Dermis blood vessel endothelial cell (primary cell): ENCODE measurements around the gene THSD4. TPM values are rescaled to one million over a fixed set of nuclear protein-coding genes. Genes with fewer than 3 reads are reported as not detected.

Source experiments
- DNase-seq: peaks from one replicate; pipeline ENCODE4 v3.0.0; 2010
- total RNA-seq: library from RNA; depleted of rRNA; stranded (reverse); fragments of >200 nt; gene quantifications from 2 replicates; pipeline ENCODE4 v1.2.3, GENCODE V29; 2014

The THSD4 gene
- total RNA-seq, 1 donor from 2014 or later, result 34.2 TPM

GRCh38 chr15:71739355-71739754, 624.1 kb downstream of the THSD4 start:
- no peak for DNase-seq

DNA sequence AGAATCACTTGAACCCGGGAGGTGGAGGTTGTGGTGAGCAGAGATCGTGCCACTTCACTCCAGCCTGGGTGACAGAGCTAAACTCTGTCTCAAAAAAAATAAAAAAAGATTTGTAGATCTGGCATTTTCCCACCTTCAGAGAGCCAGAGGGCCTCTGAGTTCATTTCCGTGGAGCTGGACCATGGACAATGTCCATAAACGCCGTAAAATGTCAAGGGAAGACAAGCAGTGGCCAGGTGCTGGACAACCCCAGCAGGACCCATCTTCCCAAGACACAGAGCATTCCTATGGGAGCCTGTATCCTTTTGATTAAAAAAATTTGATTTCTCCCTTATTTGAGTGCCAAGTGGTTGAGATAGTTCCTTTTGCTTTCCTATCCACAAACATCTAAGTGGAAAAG, 627.7 kb downstream of the THSD4 start:
- DNase-seq, result no peak

DNA sequence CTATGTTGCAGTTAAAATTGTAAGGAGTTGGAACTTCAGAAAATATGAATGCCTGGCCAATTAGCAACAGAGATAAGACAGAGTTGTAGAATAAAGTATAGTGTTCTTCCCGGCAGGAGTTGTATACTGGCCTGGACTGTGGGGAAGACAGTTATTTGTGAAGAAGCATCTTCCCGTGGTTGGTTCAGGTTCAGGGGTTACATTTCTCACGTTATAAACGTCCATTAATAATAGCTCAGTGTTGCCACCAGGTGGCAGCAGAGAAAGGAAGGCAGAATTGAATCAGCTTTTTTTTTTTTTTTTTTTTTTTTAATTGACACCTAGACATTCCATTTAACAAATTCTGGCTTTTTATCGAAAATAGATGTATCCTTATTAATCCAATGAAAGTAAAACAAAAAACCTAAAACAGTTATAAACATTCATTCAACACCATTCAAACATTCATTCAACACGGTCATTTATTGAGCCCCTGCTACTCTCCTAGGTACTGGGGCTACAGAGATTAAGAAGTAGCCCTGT, 628.7 kb downstream of the THSD4 start:
- peak; percentile 73 for DNase-seq

GRCh38 chr15:71746719-71747118, 631.4 kb downstream of the THSD4 start:
- no peak for DNase-seq

DNA sequence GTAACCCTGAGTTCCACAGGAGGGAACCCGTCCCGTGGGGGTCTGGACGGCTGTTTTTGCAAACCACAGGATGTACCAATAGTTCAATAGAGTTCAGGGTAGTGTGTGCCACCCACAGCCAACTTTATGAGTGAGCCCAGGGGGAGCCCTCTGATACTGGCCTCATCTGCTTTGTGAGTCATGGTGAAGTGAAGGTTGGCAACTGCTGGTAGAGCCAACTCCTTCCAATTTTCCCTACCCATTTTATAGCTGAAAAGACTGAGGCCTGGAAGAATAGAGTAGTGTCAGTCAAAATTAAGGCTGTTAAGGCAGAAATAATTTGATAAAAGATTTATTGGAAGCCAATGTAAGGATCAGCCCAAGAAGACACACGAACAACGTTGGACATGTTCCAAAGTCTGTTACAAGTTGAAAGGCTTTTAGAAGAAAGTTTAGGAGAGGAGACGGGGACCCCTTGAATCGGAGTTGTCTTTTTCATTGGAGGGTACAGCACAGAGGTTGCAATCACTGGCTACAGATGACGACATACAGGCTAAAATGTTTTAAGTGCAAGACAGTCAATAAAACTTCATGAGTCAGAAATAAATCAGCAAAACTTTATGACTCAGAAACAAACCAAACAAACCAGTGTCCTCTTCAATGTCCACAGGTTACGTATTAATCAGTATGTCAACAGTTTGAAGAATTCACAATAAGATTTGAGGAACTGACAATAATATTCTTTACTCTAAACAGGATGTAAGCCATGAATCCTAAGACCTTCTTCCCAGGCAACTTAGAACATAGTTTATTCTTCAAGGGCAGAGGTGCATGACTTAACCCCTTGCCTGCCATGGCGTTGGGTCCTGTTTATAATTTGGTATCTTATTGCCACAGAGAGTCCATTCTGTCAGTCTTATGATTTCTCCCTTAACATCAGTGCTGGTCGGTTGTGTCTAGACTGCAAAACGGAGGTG, 632.1 kb downstream of the THSD4 start:
- peak; percentile 63 for DNase-seq

GRCh38 chr15:71748293-71748718, 633.0 kb downstream of the THSD4 start:
- DNase-seq, result no peak

- no peak for DNase-seq
Measured at GRCh38 chr15:71749500-71749899, 634.2 kb downstream of the THSD4 start.

- no peak for DNase-seq
Measured at GRCh38 chr15:71752128-71752527, 636.9 kb downstream of the THSD4 start.

DNA sequence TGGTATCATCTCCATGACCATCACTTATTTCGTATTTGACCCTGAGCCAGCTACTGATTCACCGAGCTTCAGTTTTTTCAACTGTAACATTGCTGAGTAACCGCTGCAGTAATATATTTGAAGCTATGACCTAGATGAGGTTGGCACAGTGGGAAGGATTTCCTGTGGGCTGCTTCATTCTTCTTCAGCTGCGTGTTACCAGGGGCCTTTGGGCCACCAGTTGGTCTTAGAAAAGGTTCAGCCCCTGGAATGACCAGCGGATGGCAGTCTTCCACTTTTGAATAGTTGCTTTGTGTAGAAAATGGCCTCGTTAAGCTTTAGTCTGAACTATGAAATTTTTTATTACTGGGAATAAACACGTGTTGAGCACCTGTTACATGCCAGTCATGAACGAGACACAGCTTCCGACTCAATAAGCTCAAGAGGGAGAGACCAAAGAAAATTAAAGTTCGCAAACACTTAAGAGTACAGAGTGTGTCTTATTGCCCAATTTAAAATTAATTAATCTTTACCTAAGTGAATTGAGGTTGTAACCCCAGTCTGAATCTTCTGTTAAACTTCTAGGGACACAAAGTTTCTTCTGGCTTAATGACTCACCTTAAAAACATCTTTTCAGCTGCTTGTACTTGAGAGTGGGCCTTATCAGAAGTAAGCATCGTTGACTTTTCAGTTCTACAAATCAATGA, 637.5 kb downstream of the THSD4 start:
- peak; percentile 97 for DNase-seq

GRCh38 chr15:71753346-71753745, 638.1 kb downstream of the THSD4 start:
- no peak for DNase-seq

DNA sequence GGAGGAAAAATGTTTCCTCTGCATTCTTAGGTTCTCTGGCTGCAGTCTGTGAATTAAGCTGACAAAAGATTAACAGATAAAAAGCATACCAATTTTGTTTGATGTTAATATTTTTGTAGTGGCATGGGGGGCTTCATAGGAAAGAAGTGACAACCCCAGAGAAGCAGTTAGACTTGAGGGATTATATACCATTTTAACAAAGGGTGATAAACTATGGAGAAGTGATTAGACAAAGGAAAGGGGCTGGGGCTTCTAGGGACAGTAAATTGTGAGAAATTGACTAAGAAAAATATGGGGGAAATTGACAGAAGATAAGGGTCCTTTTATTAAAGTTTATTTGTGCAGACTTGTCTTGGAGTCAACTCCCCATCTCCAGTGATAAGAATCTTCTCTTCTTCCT, 639.4 kb downstream of the THSD4 start:
- DNase-seq, result no peak

DNA sequence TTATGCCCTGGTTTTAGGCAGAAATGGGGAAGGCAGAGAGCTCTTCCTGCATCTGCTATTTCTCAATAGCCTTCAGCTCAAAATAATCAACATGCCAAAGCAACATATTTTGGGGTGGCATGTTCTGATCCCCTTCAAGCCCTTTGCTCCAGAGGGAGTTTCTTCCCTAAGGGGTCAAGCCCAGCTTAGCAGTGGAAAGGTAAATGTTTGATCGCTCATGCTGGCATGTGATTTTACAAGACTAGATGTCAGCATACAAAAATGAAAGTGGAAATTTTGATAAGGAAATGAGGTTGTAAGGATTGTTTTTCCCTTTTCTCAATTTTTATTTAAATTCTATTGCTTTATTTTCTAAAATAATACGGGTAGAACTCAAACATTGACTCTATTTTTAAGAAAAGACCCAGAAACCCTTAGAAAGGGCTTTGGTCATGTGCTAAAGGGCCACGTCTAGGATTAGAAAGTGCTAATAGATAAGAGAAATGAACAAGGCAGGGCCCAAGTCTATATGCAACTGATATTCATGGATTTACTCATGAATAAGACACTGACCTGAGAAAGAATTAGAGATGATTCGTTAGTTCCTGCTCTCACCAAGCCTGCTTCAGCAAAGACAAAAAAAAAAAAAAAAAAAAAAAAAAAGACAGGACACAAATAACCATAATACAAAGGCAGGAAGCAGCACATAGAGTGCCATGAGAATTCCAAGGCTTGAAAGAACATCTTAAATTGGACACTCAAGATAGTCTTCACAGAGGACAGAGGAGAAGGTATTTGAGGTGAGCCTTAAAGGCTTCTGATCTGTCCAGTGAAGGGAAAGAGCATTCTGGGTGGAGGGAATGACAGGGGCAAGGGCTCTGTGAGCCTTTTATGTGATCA, 640.1 kb downstream of the THSD4 start:
- DNase-seq, result peak; percentile 58

- no peak for DNase-seq
Measured at GRCh38 chr15:71756599-71757352, 641.5 kb downstream of the THSD4 start.

- no peak for DNase-seq
Measured at GRCh38 chr15:71757741-71758530, 642.7 kb downstream of the THSD4 start.

GRCh38 chr15:71758711-71759110, 643.4 kb downstream of the THSD4 start:
- no peak for DNase-seq

GRCh38 chr15:71760852-71761251, 645.6 kb downstream of the THSD4 start:
- no peak for DNase-seq

DNA sequence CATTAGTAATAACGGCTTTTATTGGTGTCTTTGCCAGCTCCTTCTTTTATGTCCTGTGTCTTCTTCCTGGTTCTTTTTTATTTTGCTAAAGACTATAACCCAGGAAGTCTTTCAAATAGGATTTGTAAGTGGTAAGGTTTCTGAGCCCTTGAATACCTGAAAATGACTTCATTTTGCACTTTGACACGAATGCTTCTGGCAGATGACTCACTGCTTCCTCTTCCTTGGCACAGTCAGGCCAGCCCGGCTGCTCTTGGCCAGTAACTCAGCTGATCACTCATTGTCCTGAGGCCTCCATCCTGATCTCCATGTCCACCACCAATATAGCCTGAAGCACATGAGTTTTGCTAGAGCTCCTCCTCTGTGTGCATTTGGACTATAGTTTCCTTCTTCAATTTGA, 646.4 kb downstream of the THSD4 start:
- DNase-seq, result peak; percentile 96

- no peak for DNase-seq
Measured at GRCh38 chr15:71768184-71768583, 652.9 kb downstream of the THSD4 start.

DNA sequence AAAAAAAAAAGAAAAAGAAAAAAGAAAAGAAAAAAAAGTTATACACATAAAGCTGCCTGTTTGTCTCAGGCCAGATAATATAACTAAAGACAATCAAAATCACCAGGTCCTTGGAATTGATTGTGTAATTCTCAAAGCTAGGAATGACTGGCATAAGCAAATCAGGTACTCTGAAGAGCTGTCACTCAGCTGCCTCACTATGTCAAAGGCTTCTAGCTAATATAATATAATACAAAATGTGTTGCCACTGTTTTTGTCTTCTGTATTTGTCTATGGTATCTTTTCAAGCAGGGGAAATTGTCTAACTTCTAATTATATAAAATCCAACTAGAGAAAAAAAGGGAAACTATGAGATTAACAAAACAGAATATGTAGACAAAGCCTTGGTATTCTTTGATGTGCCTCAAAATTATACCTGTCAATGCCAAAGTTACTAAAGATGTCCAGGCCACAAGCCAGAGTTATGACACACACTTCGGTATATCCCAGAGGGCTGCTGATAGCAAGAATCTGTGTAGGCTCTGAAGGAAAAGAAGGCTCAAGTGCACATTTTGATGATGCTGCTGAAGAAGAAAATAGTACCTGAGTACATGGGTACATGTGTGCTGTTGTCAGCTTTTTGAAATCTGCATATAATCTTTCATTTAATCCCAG, 658.1 kb downstream of the THSD4 start:
- DNase-seq, result no peak

- DNase-seq, result no peak
Measured at GRCh38 chr15:71775856-71776255, 660.6 kb downstream of the THSD4 start.
